ENCODE results near the gene TMEM236.

TMEM236 gene

GRCh38 chr10:17742918-17743317, 9.1 kb upstream of the TMEM236 start:
- peak; percentile 69 to 71 for DNase-seq

GRCh38 chr10:17743437-17743836, 8.6 kb upstream of the TMEM236 start:
- no peak for DNase-seq

- no peak for DNase-seq
Measured at GRCh38 chr10:17744341-17744861, 7.6 kb upstream of the TMEM236 start.

- DNase-seq: no peak
Measured at GRCh38 chr10:17747883-17748550, 4.0 kb upstream of the TMEM236 start.

GRCh38 chr10:17749890-17750289, 2.1 kb upstream of the TMEM236 start:
- DNase-seq: no peak

- DNase-seq: no peak
Measured at GRCh38 chr10:17756557-17757217, 4.7 kb downstream of the TMEM236 start.

- no peak for DNase-seq
Measured at GRCh38 chr10:17758200-17758599, 6.2 kb downstream of the TMEM236 start.

- DNase-seq: no peak
Measured at GRCh38 chr10:17758896-17759295, 6.9 kb downstream of the TMEM236 start.

GRCh38 chr10:17764142-17764541, 12.1 kb downstream of the TMEM236 start:
- no peak for DNase-seq

- DNase-seq: no peak
Measured at GRCh38 chr10:17765602-17766001, 13.6 kb downstream of the TMEM236 start.

- no peak for DNase-seq
Measured at GRCh38 chr10:17766731-17767130, 14.7 kb downstream of the TMEM236 start.

- DNase-seq: no peak
Measured at GRCh38 chr10:17768496-17768895, 16.5 kb downstream of the TMEM236 start.

GRCh38 chr10:17768957-17769356, 17.0 kb downstream of the TMEM236 start:
- no peak for DNase-seq

GRCh38 chr10:17771017-17771416, 19.0 kb downstream of the TMEM236 start:
- DNase-seq: no peak

- no peak for DNase-seq
Measured at GRCh38 chr10:17779784-17780183, 27.8 kb downstream of the TMEM236 start.

- no peak for DNase-seq
Measured at GRCh38 chr10:17780727-17781126, 28.7 kb downstream of the TMEM236 start.

GRCh38 chr10:17781856-17782255, 29.9 kb downstream of the TMEM236 start:
- no peak for DNase-seq

GRCh38 chr10:17782921-17783665, 31.1 kb downstream of the TMEM236 start:
- no peak for DNase-seq

- DNase-seq: no peak
Measured at GRCh38 chr10:17783751-17784150, 31.8 kb downstream of the TMEM236 start.

- no peak for DNase-seq
Measured at GRCh38 chr10:17784688-17785087, 32.7 kb downstream of the TMEM236 start.

GRCh38 chr10:17785276-17785930, 33.4 kb downstream of the TMEM236 start:
- no peak for DNase-seq

GRCh38 chr10:17787087-17787961, 35.3 kb downstream of the TMEM236 start:
- no peak for DNase-seq
